GM21786 (cell line): ENCODE measurements around the gene CDK1.
A peak's percentile ranks its signal among the peaks of the same experiment; 100 is the strongest.

Source experiments
- ATAC-seq: cut with Tn5 transposase; IDR thresholded peaks from one replicate; pipeline ENCODE4 v1.9.1; 2021; ENCODE audit not compliant: unreplicated experiment

The CDK1 gene

GRCh38 chr10:60778214-60778970, at the start of gene CDK1:
Gene CDK1, plus strand, starts transcription at chr10:60778478. Its CDS starts 1,688 bp downstream, at chr10:60780166.
- ATAC-seq, result peak; percentile 95

- no peak for ATAC-seq
Observed at GRCh38 chr10:60729106-60729505, 49.2 kb upstream of the CDK1 start.

GRCh38 chr10:60731134-60731885, 47.0 kb upstream of the CDK1 start:
- peak; percentile 82 for ATAC-seq

GRCh38 chr10:60732198-60732806, 46.0 kb upstream of the CDK1 start:
- no peak for ATAC-seq

- peak; percentile 37 for ATAC-seq
Observed at GRCh38 chr10:60732807-60733516, 45.3 kb upstream of the CDK1 start.

GRCh38 chr10:60733517-60733822, 44.8 kb upstream of the CDK1 start:
- no peak for ATAC-seq

- no peak for ATAC-seq
Observed at GRCh38 chr10:60733826-60734225, 44.5 kb upstream of the CDK1 start.

- no peak for ATAC-seq
Observed at GRCh38 chr10:60734226-60734625, 44.1 kb upstream of the CDK1 start.

- no peak for ATAC-seq
Observed at GRCh38 chr10:60735244-60735643, 43.0 kb upstream of the CDK1 start.

GRCh38 chr10:60737242-60737641, 41.0 kb upstream of the CDK1 start:
- ATAC-seq, result no peak

GRCh38 chr10:60739558-60739957, 38.7 kb upstream of the CDK1 start:
- no peak for ATAC-seq

- ATAC-seq, result no peak
Observed at GRCh38 chr10:60742512-60742911, 35.8 kb upstream of the CDK1 start.

GRCh38 chr10:60747817-60748469, 30.3 kb upstream of the CDK1 start:
- no peak for ATAC-seq

- no peak for ATAC-seq
Observed at GRCh38 chr10:60753152-60753551, 25.1 kb upstream of the CDK1 start.

- no peak for ATAC-seq
Observed at GRCh38 chr10:60753817-60754216, 24.5 kb upstream of the CDK1 start.

- ATAC-seq, result no peak
Observed at GRCh38 chr10:60757420-60757895, 20.8 kb upstream of the CDK1 start.

- no peak for ATAC-seq
Observed at GRCh38 chr10:60759181-60759580, 19.1 kb upstream of the CDK1 start.

- ATAC-seq, result no peak
Observed at GRCh38 chr10:60760711-60761210, 17.5 kb upstream of the CDK1 start.

- no peak for ATAC-seq
Observed at GRCh38 chr10:60762554-60762953, 15.7 kb upstream of the CDK1 start.

GRCh38 chr10:60767424-60767823, 10.9 kb upstream of the CDK1 start:
- ATAC-seq, result no peak

GRCh38 chr10:60769406-60769805, 8.9 kb upstream of the CDK1 start:
- ATAC-seq, result no peak
